NCI-H146 treated with DMSO at 0.1 percent for 48 hours (cell line): ENCODE measurements around the gene MPPED2.
"Not testable (repeated sequence)": the region's sequence is repeated elsewhere in the genome, so short reads cannot be mapped to it uniquely, and the experiment has no call there.

Experiments used
- DNase-seq: peaks from one replicate; lab custom pipeline; 2025; ENCODE audit not compliant: unreplicated experiment; lab: John Stamatoyannopoulos, UW

Gene MPPED2

GRCh38 chr11:30579415-30580175 is 6.6 kb downstream of the MPPED2 start:
- no peak for DNase-seq

GRCh38 chr11:30578406-30578805 is 7.7 kb downstream of the MPPED2 start:
- DNase-seq: no peak

GRCh38 chr11:30573951-30574350 is 12.2 kb downstream of the MPPED2 start:
- no peak for DNase-seq

GRCh38 chr11:30568931-30569330 is 17.2 kb downstream of the MPPED2 start:
- DNase-seq: no peak

- no peak for DNase-seq
Measured at GRCh38 chr11:30567644-30568043, 18.5 kb downstream of the MPPED2 start.

GRCh38 chr11:30567120-30567519 is 19.0 kb downstream of the MPPED2 start:
- no peak for DNase-seq

GRCh38 chr11:30566482-30566881 is 19.7 kb downstream of the MPPED2 start:
- no peak for DNase-seq

GRCh38 chr11:30565027-30565426 is 21.1 kb downstream of the MPPED2 start:
- DNase-seq: no peak

- no peak for DNase-seq
Measured at GRCh38 chr11:30561691-30562415, 24.3 kb downstream of the MPPED2 start.

GRCh38 chr11:30560206-30561106 is 25.7 kb downstream of the MPPED2 start:
- DNase-seq: no peak

GRCh38 chr11:30559004-30559403 is 27.1 kb downstream of the MPPED2 start:
- DNase-seq: no peak

GRCh38 chr11:30554587-30554986 is 31.6 kb downstream of the MPPED2 start:
- DNase-seq: not testable (repeated sequence)

GRCh38 chr11:30553521-30554110 is 32.5 kb downstream of the MPPED2 start:
- DNase-seq: no peak

- DNase-seq: no peak
Measured at GRCh38 chr11:30552839-30553238, 33.3 kb downstream of the MPPED2 start.

GRCh38 chr11:30550022-30550542 is 36.1 kb downstream of the MPPED2 start:
- DNase-seq: no peak

GRCh38 chr11:30549565-30549964 is 36.6 kb downstream of the MPPED2 start:
- DNase-seq: no peak

GRCh38 chr11:30546334-30546733 is 39.8 kb downstream of the MPPED2 start:
- DNase-seq: no peak

GRCh38 chr11:30545507-30545906 is 40.6 kb downstream of the MPPED2 start:
- no peak for DNase-seq

- no peak for DNase-seq
Measured at GRCh38 chr11:30543066-30543465, 43.1 kb downstream of the MPPED2 start.

- DNase-seq: no peak
Measured at GRCh38 chr11:30540781-30541180, 45.4 kb downstream of the MPPED2 start.

GRCh38 chr11:30538251-30538650 is 47.9 kb downstream of the MPPED2 start:
- no peak for DNase-seq
